HepG2 (cell line): Measurements from ENCODE around the gene RAB42. TPM values are rescaled to one million over a fixed set of nuclear protein-coding genes. Genes with fewer than 3 reads are reported as not detected.

Experiments used
- CCAR2 ChIP-seq: fragments of 200-400 bp; formaldehyde crosslinking; optimal IDR thresholded peaks from 2 replicates; pipeline ENCODE3; 2018; ENCODE audit warnings: low read depth, mild to moderate bottlenecking, low read length, moderate library complexity
- JUND ChIP-seq: sonication (generic); formaldehyde crosslinking; IDR thresholded peaks from 2 replicates; pipeline ENCODE4 v1.8.0; 2022; ENCODE audit warnings: mild to moderate bottlenecking, missing genetic modification reagents
- MAFK ChIP-seq, 2 experiments: IDR thresholded peaks in 1 of 2; conservative IDR thresholded peaks in 1 of 2; 2 replicates each; pipeline ENCODE4 v1.6.1; 2011; ENCODE audit warnings: improper control_type of control experiment in 2 of 2, low read length in 2 of 2
- MYNN ChIP-seq: sonication (generic); formaldehyde crosslinking; IDR thresholded peaks from 2 replicates; pipeline ENCODE4 v1.4.0; 2020; ENCODE audit warnings: mild to moderate bottlenecking, low read depth, missing genetic modification reagents
- REXO4 ChIP-seq: sonication (generic); formaldehyde crosslinking; IDR thresholded peaks from 2 replicates; pipeline ENCODE4 v1.8.0; 2022; ENCODE audit warnings: missing genetic modification reagents, mild to moderate bottlenecking, borderline replicate concordance
- SETDB1 ChIP-seq: sonication (generic); formaldehyde crosslinking; IDR thresholded peaks from 2 replicates; pipeline ENCODE4 v1.5.1; 2020; ENCODE audit warnings: missing genetic modification reagents, mild to moderate bottlenecking, borderline replicate concordance
- SNAI1 ChIP-seq: sonication (generic); formaldehyde crosslinking; IDR thresholded peaks from 2 replicates; pipeline ENCODE4 v1.5.0; 2020; ENCODE audit warnings: mild to moderate bottlenecking, missing genetic modification reagents, borderline replicate concordance
- ZFP1 ChIP-seq: IDR thresholded peaks from 2 replicates; pipeline ENCODE4 v1.6.1; 2016
- ZNF24 ChIP-seq: fragments of 450-650 bp; IDR thresholded peaks from 2 replicates; pipeline ENCODE4 v1.6.1; 2017; ENCODE audit warnings: antibody characterized with exemption, mild to moderate bottlenecking
- ZNF251 ChIP-seq: sonication (generic); formaldehyde crosslinking; IDR thresholded peaks from 2 replicates; pipeline ENCODE4 v1.9.0; 2021; ENCODE audit warnings: mild to moderate bottlenecking, missing genetic modification reagents
- ZNF446 ChIP-seq: sonication (generic); formaldehyde crosslinking; IDR thresholded peaks from 2 replicates; pipeline ENCODE4 v1.5.0; 2020; ENCODE audit warnings: mild to moderate bottlenecking, missing genetic modification reagents
- ZNF558 ChIP-seq: sonication (generic); formaldehyde crosslinking; IDR thresholded peaks from 2 replicates; pipeline ENCODE4 v1.9.0; 2022; ENCODE audit warnings: mild to moderate bottlenecking, missing genetic modification reagents, borderline replicate concordance
- ZNF761 ChIP-seq: sonication (generic); formaldehyde crosslinking; conservative IDR thresholded peaks from 2 replicates; pipeline ENCODE4 v1.4.0; 2020; ENCODE audit warnings: mild to moderate bottlenecking, missing genetic modification reagents
- ZNF768 ChIP-seq: sonication (generic); formaldehyde crosslinking; IDR thresholded peaks from 2 replicates; pipeline ENCODE4 v1.4.0; 2020; ENCODE audit warnings: missing genetic modification reagents
- polyA plus RNA-seq, 8 experiments: library from polyadenylated mRNA; depleted of rRNA in 3 of 8; stranded (reverse) in 7 of 8; unstranded in 1 of 8; fragments of >200 nt; fragmentation: Illumina TruSeq in 4 of 8; extraction: Trizol in 4 of 8; gene quantifications; 2 replicates each; pipeline versions ENCODE4 v1.2.1 to v1.2.3, GENCODE V29; 2011 to 2016; ENCODE audit warnings: low read depth in 4 of 8, missing spikeins in 1 of 8, mixed read lengths in 1 of 8; ENCODE audit not compliant: insufficient read depth in 1 of 8
- total RNA-seq, 5 experiments: library from RNA; depleted of rRNA; stranded (reverse); fragments of >200 nt; fragmentation: Illumina TruSeq; extraction: Trizol; gene quantifications; 2 replicates each; pipeline ENCODE4 v1.2.3, GENCODE V29; 2016; ENCODE audit warnings: low read depth in 1 of 5
- TF ChIP-seq, protein P1 (sequence below): sonication (generic); formaldehyde crosslinking; IDR thresholded peaks from 2 replicates; pipeline ENCODE4 v1.4.0; 2020; ENCODE audit warnings: mild to moderate bottlenecking, missing genetic modification reagents
- TF ChIP-seq, protein P2 (sequence below): sonication (generic); formaldehyde crosslinking; IDR thresholded peaks from 2 replicates; pipeline ENCODE4 v1.5.0; 2020; ENCODE audit warnings: missing genetic modification reagents
- TF ChIP-seq, protein P3 (sequence below): sonication (generic); formaldehyde crosslinking; IDR thresholded peaks from 2 replicates; pipeline ENCODE4 v1.4.0; 2020; ENCODE audit warnings: mild to moderate bottlenecking, missing genetic modification reagents
- TF ChIP-seq, protein P4 (sequence below): sonication (generic); formaldehyde crosslinking; IDR thresholded peaks from 2 replicates; pipeline ENCODE4 v1.5.1; 2020; ENCODE audit warnings: missing genetic modification reagents, mild to moderate bottlenecking, borderline replicate concordance
- TF ChIP-seq, protein P5 (sequence below): sonication (generic); formaldehyde crosslinking; IDR thresholded peaks from 2 replicates; pipeline ENCODE4 v1.8.1; 2022; ENCODE audit warnings: low read depth, mild to moderate bottlenecking, missing genetic modification reagents

Gene RAB42
- total and polyA plus RNA-seq, 2 of the 13 experiments (the other 11 are each of a cell fraction or from before 2014, with no cell fraction given), result 10.4 to 166 TPM

DNA sequence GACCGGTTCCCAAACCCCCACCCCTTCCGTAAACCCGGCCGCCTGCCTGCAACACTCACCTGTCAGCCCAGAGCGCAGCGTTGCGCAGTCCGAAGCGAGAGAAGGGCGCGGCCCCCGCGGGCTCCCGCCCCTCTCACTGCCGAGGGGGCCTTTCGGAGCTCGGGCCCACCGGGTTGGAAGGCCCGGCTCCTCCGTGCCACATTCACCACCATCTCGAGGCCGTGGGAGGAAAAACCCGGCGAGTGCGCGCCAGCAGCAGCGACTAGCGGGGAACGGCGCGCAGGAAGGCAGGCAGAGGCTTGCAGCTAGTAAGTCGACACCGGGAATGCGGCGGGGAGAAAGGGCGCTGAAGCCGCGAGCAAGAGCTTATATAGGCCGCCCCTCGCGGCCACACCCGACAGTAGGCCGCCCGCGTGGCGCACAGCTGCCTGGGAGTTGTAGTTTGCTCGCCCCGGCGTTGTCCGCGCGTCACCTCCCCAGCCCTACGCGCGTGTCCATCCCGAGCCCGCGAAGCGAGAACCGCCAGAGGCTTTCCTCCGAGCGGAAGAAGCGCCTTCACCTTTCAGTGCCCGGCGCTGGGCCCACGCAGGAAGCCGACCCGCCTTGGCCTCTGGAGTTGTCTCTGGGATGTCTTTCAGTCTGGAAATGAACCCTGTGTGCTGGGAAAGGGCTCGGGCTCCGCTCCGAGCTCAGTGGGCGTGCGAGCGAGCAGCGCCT, 10.4 kb upstream of the RAB42 start (continued):
- TF ChIP-seq, protein P1, sequence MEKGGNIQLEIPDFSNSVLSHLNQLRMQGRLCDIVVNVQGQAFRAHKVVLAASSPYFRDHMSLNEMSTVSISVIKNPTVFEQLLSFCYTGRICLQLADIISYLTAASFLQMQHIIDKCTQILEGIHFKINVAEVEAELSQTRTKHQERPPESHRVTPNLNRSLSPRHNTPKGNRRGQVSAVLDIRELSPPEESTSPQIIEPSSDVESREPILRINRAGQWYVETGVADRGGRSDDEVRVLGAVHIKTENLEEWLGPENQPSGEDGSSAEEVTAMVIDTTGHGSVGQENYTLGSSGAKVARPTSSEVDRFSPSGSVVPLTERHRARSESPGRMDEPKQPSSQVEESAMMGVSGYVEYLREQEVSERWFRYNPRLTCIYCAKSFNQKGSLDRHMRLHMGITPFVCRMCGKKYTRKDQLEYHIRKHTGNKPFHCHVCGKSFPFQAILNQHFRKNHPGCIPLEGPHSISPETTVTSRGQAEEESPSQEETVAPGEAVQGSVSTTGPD (CRISPR knock-in tag), result no peak; the same call in 1 of the 2 replicates
- TF ChIP-seq, protein P2, sequence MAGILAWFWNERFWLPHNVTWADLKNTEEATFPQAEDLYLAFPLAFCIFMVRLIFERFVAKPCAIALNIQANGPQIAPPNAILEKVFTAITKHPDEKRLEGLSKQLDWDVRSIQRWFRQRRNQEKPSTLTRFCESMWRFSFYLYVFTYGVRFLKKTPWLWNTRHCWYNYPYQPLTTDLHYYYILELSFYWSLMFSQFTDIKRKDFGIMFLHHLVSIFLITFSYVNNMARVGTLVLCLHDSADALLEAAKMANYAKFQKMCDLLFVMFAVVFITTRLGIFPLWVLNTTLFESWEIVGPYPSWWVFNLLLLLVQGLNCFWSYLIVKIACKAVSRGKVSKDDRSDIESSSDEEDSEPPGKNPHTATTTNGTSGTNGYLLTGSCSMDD (CRISPR knock-in tag), result peak; percentile 60; the same call in 1 of the 2 replicates
- TF ChIP-seq MAFK (conservative IDR thresholded peaks at IDR 0.05 in 1 of 2, IDR thresholded peaks at IDR 0.05 in 1 of 2; ENCODE audit: low read length in 2 of 2) (no peak), ZNF761 (CRISPR knock-in tag) (peak; percentile 68), ZNF446 (peak; percentile 86; the same call in 1 of the 2 replicates), SNAI1 (peak; percentile 67; the same call in 1 of the 2 replicates), ZNF558 (CRISPR knock-in tag) (peak; percentile 90; the same call in 1 of the 2 replicates), MYNN (CRISPR knock-in tag) (peak; percentile 38; the same call in 1 of the 2 replicates), JUND (CRISPR knock-in tag) (peak; percentile 64; the same call in 1 of the 2 replicates), SETDB1 (CRISPR knock-in tag) (no peak), REXO4 (CRISPR knock-in tag) (peak; percentile 86; the same call in 1 of the 2 replicates), ZNF24 (no peak), ZFP1 (CRISPR knock-in tag) (peak; percentile 86; the same call in 1 of the 2 replicates), ZNF251 (CRISPR knock-in tag) (no peak), ZNF768 (peak; percentile 85), CCAR2 (no peak)
- TF ChIP-seq, protein P3, sequence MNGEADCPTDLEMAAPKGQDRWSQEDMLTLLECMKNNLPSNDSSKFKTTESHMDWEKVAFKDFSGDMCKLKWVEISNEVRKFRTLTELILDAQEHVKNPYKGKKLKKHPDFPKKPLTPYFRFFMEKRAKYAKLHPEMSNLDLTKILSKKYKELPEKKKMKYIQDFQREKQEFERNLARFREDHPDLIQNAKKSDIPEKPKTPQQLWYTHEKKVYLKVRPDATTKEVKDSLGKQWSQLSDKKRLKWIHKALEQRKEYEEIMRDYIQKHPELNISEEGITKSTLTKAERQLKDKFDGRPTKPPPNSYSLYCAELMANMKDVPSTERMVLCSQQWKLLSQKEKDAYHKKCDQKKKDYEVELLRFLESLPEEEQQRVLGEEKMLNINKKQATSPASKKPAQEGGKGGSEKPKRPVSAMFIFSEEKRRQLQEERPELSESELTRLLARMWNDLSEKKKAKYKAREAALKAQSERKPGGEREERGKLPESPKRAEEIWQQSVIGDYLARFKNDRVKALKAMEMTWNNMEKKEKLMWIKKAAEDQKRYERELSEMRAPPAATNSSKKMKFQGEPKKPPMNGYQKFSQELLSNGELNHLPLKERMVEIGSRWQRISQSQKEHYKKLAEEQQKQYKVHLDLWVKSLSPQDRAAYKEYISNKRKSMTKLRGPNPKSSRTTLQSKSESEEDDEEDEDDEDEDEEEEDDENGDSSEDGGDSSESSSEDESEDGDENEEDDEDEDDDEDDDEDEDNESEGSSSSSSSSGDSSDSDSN, result peak; percentile 86
- TF ChIP-seq, protein P4, sequence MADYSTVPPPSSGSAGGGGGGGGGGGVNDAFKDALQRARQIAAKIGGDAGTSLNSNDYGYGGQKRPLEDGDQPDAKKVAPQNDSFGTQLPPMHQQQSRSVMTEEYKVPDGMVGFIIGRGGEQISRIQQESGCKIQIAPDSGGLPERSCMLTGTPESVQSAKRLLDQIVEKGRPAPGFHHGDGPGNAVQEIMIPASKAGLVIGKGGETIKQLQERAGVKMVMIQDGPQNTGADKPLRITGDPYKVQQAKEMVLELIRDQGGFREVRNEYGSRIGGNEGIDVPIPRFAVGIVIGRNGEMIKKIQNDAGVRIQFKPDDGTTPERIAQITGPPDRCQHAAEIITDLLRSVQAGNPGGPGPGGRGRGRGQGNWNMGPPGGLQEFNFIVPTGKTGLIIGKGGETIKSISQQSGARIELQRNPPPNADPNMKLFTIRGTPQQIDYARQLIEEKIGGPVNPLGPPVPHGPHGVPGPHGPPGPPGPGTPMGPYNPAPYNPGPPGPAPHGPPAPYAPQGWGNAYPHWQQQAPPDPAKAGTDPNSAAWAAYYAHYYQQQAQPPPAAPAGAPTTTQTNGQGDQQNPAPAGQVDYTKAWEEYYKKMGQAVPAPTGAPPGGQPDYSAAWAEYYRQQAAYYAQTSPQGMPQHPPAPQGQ (CRISPR knock-in tag), result no peak
- TF ChIP-seq, protein P5, sequence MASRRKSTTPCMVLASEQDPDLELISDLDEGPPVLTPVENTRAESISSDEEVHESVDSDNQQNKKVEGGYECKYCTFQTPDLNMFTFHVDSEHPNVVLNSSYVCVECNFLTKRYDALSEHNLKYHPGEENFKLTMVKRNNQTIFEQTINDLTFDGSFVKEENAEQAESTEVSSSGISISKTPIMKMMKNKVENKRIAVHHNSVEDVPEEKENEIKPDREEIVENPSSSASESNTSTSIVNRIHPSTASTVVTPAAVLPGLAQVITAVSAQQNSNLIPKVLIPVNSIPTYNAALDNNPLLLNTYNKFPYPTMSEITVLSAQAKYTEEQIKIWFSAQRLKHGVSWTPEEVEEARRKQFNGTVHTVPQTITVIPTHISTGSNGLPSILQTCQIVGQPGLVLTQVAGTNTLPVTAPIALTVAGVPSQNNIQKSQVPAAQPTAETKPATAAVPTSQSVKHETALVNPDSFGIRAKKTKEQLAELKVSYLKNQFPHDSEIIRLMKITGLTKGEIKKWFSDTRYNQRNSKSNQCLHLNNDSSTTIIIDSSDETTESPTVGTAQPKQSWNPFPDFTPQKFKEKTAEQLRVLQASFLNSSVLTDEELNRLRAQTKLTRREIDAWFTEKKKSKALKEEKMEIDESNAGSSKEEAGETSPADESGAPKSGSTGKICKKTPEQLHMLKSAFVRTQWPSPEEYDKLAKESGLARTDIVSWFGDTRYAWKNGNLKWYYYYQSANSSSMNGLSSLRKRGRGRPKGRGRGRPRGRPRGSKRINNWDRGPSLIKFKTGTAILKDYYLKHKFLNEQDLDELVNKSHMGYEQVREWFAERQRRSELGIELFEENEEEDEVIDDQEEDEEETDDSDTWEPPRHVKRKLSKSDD (CRISPR knock-in tag), result peak; percentile 89
